ENCODE results near the gene UBASH3A.
A peak's percentile ranks its signal among the peaks of the same experiment; 100 is the strongest.

UBASH3A gene

GRCh38 chr21:42495765-42496119 is 92.0 kb downstream of the UBASH3A start:
- DNase-seq: no peak

GRCh38 chr21:42496120-42496838 is 92.6 kb downstream of the UBASH3A start, which contains the start of gene RSPH1:
Gene RSPH1 (minus strand): TSS chr21:42496224. CDS start chr21:42496186, 38 bp downstream.
- peak; percentile 99 for DNase-seq

GRCh38 chr21:42496839-42497202 is 93.1 kb downstream of the UBASH3A start:
- DNase-seq: peak; percentile 53

Measured in NCI-H2227 treated with DMSO at 0.1 percent for 48 hours (cell line).